ENCODE results near the gene TMPO. TPM values are rescaled to one million over a fixed set of nuclear protein-coding genes. Genes with fewer than 3 reads are reported as not detected.

Gene TMPO
- total and polyA plus RNA-seq, 2 of the 4 experiments (the other 2 are of a cell fraction): 30.0 to 62.0 TPM

- H2AK5ac ChIP-seq (ENCODE audit: low read depth, low read length): no peak overlapping the region
- no peak for TF ChIP-seq ELK1 (IDR thresholded peaks at IDR 0.05; ENCODE audit: borderline replicate concordance, low read depth, low read length)
- TF ChIP-seq MAFK (IDR thresholded peaks at IDR 0.05; ENCODE audit: low read depth, low read length): no peak
- TF ChIP-seq FOS (IDR thresholded peaks at IDR 0.05; ENCODE audit: low read depth, low read length): no peak
- no peak for TF ChIP-seq POLR2A (IDR thresholded peaks at IDR 0.05; ENCODE audit: low read depth, low read length)
- TF ChIP-seq NFE2L2 (IDR thresholded peaks at IDR 0.05; ENCODE audit: low read depth, low read length): no peak
- no peak for TF ChIP-seq CHD1 (IDR thresholded peaks at IDR 0.05; ENCODE audit: low read depth, low read length)
- TF ChIP-seq BHLHE40 (IDR thresholded peaks at IDR 0.05; ENCODE audit: low read depth, low read length): no peak
- no peak for TF ChIP-seq SMC3 (IDR thresholded peaks at IDR 0.05; ENCODE audit: low read depth, low read length)
- no peak for TF ChIP-seq RFX5 (IDR thresholded peaks at IDR 0.05; ENCODE audit: low read depth, low read length)
- no peak for TF ChIP-seq MAZ (IDR thresholded peaks at IDR 0.05; ENCODE audit: borderline replicate concordance, low read depth, low read length)
- TF ChIP-seq RAD21 (IDR thresholded peaks at IDR 0.05; ENCODE audit: low read length): no peak
- TF ChIP-seq CTCF (conservative IDR thresholded peaks at IDR 0.05; ENCODE audit: low read depth, low read length): no peak
- no peak for TF ChIP-seq CEBPB (IDR thresholded peaks at IDR 0.05; ENCODE audit: low read depth, low read length)
- no peak for TF ChIP-seq MXI1 (IDR thresholded peaks at IDR 0.05; ENCODE audit: borderline replicate concordance, low read depth, low read length)
- TF ChIP-seq RCOR1 (IDR thresholded peaks at IDR 0.05; ENCODE audit: insufficient replicate concordance, low read length): no peak
- TF ChIP-seq USF2 (IDR thresholded peaks at IDR 0.05; ENCODE audit: low read depth, low read length): no peak
- H2AK9ac ChIP-seq (replicated peaks; ENCODE audit: low read depth, low read length, poor library complexity): no peak overlapping the region
- no peak overlapping the region for H2BK20ac ChIP-seq (ENCODE audit: low read depth, low read length)
- H3K4ac ChIP-seq (ENCODE audit: low read depth, low read length): no peak overlapping the region
- no peaks in the 10 kb centered on the region for H3K9me1 ChIP-seq (ENCODE audit: insufficient read depth, low read length)
- no peak overlapping the region for H3K23ac ChIP-seq (ENCODE audit: low read depth, low read length)
- POLR2A ChIA-PET (ENCODE audit: unreplicated experiment): no interaction called here
- no TSS peak for BruUV-seq (replicated peaks)
- DNase-seq (no peak), ATAC-seq (ENCODE audit: low read depth) (no peak)
- H2AFZ ChIP-seq (replicated peaks; ENCODE audit: low read length, poor library complexity): no peak overlapping the region
- H2BK5ac ChIP-seq (ENCODE audit: low read depth, low read length, poor library complexity, severe bottlenecking): no peak overlapping the region
- 89% methylated on average over 1 of the region's 2 CpGs; no CpG with 5 or more reads in 1 of the 2 experiments for WGBS, 2 experiments (ENCODE audit: extremely low coverage in 2 of 2, insufficient read length in 1 of 2)
- no peak overlapping the region for H4K8ac ChIP-seq (ENCODE audit: low read depth in 2 of 2, low read length in 2 of 2)
- no peak overlapping the region for H3K4me2 ChIP-seq (ENCODE audit: low read depth, low read length)
- no peaks in the 10 kb centered on the region for H3K79me1 ChIP-seq (ENCODE audit: low read depth in 1 of 2, low read length in 2 of 2)
- CTCF ChIA-PET: interaction anchor here (1.0 kb wide), 1 partner anchor 22 kb away, joined by 3 read pairs; no protein-coding TSS in a partner anchor
- H3K9me3 ChIP-seq (ENCODE audit: control insufficient read depth, insufficient read depth, low read length): 0 out of 2 replicates have a peak, but pooled peaks cover 2% of the 10 kb centered on the region
- H4K5ac ChIP-seq (ENCODE audit: low read depth, low read length): no peak overlapping the region
- H3K14ac ChIP-seq (replicated peaks; ENCODE audit: low read depth, low read length): no peak overlapping the region
- in situ Hi-C loops (cut with MboI; ENCODE audit: low sequenced_read_pairs): no loop called here
- no peaks in the 10 kb centered on the region for H3K36me3 ChIP-seq (ENCODE audit: control insufficient read depth, insufficient read depth, low read length)
- peaks cover 2% of the 10 kb centered on the region; the same call in 1 of the 2 replicates for H3K4me1 ChIP-seq (ENCODE audit: control insufficient read depth, insufficient read depth, low read length)
- no peak overlapping the region for H2BK120ac ChIP-seq (ENCODE audit: low read depth, low read length)
- no peaks in the 10 kb centered on the region for H4K20me1 ChIP-seq (ENCODE audit: insufficient read depth, low read length)
- H3K56ac ChIP-seq (ENCODE audit: extremely low read depth, insufficient read depth, low read length): no peak overlapping the region
- H3K4me3 ChIP-seq (ENCODE audit: insufficient read depth, low read depth, low read length): no peak overlapping the region
- no peak overlapping the region for H2BK15ac ChIP-seq (ENCODE audit: low read depth, low read length)
- no peak overlapping the region for H3K18ac ChIP-seq (ENCODE audit: low read depth, low read length)
- H3K9ac ChIP-seq (ENCODE audit: low read depth, low read length): no peak overlapping the region
- dilution Hi-C loops (cut with HindIII; ENCODE audit: low sequenced_read_pairs, unreplicated experiment): no loop called here
- H4K91ac ChIP-seq (ENCODE audit: insufficient read depth, low read depth, low read length): no peak overlapping the region
- peaks cover 5% of the 10 kb centered on the region for H3K27me3 ChIP-seq (ENCODE audit: control insufficient read depth, insufficient read depth, low read length)
- no peak overlapping the region for H3K27ac ChIP-seq (ENCODE audit: insufficient read depth, low read length)
- intact Hi-C loops (cut with micrococcal nuclease): no loop called here
These were observed 46.3 kb upstream of the TMPO start for GRCh38 chr12:98469109-98469508.
